Measurements from ENCODE around the gene TFF3.

DNA sequence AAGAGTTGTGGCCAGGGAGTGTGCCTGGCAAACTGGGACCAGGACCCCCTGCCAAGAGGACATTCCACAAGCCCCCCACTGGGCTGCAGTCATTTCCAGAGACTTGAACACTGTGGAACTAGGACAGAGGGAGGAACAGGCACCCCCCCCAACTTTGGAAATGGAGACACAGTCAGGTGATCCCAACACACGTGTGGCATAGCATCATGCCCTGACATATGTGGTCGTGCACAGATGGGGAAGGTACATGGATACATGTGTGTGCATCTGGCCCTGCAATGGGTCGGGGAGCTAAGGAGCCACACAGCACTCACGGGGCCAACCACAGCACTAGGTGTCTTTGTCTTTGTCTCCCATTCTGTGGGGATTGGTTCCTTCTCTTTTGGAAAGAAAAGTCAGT lies 6.6 kb upstream of the TFF3 start:
- TF ChIP-seq, protein P1, sequence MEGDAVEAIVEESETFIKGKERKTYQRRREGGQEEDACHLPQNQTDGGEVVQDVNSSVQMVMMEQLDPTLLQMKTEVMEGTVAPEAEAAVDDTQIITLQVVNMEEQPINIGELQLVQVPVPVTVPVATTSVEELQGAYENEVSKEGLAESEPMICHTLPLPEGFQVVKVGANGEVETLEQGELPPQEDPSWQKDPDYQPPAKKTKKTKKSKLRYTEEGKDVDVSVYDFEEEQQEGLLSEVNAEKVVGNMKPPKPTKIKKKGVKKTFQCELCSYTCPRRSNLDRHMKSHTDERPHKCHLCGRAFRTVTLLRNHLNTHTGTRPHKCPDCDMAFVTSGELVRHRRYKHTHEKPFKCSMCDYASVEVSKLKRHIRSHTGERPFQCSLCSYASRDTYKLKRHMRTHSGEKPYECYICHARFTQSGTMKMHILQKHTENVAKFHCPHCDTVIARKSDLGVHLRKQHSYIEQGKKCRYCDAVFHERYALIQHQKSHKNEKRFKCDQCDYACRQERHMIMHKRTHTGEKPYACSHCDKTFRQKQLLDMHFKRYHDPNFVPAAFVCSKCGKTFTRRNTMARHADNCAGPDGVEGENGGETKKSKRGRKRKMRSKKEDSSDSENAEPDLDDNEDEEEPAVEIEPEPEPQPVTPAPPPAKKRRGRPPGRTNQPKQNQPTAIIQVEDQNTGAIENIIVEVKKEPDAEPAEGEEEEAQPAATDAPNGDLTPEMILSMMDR (IDR thresholded peaks at IDR 0.05; ENCODE audit: insufficient read depth, low read length, poor library complexity, severe bottlenecking) = no peak
- no peak for TF ChIP-seq EZH2phosphoT487 (conservative IDR thresholded peaks at IDR 0.05; ENCODE audit: low read length)

All from SU-DHL-6 (cell line).